Activated naive CD8-positive, alpha-beta T cell treated with anti-CD3 and anti-CD28 coated beads, Interleukin-2, amount 50 U/mL, for 16 hours (primary cell): Measurements from ENCODE around the gene MTHFR.

Experiments used
- DNase-seq: peaks from one replicate; pipeline ENCODE4 v3.0.0-alpha.2; 2020; ENCODE audit warnings: low read depth, low spot score

Gene MTHFR

DNA sequence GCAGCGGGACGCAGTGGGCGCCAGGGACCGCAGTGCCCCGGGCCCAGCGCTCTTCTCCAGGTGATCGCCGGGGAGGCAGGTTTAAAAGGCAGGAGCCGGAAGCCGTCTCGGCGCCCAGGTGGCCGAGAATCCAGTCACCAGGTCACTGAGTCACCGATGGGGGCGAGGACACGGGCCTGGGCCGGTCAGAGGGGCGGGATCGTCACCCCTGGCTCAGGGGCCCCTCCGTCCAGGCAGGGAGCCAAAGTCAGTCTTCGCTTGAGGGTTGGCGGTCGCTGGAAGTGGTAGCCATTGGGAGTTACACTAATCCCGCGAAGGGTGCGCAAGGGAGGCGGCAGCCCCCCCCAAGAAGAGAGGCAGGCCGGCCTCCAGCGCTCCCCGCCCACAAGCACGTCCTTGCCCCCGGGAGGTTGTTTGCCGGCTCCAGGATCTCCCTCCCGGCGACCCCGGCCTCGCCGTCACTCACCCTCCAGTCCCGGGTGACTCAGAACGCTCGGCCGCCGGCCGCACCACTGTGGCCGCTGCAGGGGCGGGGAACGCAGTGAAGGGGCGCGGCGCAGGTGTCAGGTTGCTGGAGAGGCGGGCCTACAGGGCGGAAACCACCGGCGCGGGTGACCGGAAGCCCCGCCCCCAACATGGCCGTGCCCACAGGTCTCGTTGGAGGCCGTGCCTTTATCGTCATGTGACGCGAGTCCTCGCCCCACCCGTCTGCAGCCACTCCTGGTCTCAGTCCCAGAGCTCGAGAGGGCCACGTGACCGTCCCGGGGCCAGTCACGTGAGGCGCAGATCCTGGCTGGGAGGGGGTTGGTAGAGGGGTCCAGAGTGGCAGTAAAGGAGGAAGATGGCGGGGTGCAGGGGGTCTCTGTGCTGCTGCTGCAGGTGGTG, at the start of gene MTHFR, which contains the start of gene CLCN6:
Gene MTHFR (minus strand): TSS at position 543 of the 885 bp plus-strand sequence. CDS start 2,848 bp downstream, outside the sequence.
Gene CLCN6 (plus strand): TSS at position 770 of the 885 bp plus-strand sequence. CDS start 72 bp downstream, at position 842.
- DNase-seq: peak; percentile 95

DNA sequence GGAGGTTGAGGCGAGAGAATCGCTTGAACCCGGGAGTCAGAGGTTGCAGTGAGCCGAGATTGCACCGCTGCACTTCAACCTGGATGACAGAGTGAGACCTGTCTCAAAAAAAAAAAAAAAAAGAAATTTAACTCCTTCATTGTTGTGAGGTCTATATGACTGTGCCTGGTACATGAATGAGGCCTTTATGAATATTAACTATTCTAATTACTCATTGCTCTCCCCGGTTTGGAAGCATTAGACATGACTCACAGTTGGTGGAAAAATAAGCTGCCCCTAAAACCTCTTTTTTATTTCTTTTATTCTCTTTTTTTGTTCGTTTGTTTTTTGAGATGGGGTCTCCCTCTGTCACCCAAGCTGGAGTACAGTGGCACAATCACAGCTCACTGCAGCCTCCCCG, 49.7 kb upstream of the MTHFR start:
- DNase-seq: no peak

DNA sequence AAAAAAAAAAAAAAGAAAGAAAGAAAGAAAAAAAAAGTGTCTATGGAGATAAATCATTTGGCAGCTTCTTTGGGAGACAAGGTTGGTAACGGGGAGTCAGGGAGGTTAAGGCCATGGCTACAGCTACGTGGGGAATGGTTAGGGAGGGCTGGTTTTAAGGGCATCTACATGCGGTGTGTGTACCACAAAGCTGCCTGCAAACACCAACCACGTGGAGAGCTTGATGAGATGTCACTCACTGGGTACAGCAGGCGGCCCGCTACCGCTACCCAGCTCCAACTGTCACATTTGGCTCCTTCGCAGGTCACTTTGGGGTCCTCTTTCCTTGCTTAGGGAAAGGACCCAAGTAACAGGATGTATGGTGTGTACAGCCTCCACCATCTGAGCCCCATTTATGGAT, 48.8 kb upstream of the MTHFR start:
- DNase-seq: no peak

DNA sequence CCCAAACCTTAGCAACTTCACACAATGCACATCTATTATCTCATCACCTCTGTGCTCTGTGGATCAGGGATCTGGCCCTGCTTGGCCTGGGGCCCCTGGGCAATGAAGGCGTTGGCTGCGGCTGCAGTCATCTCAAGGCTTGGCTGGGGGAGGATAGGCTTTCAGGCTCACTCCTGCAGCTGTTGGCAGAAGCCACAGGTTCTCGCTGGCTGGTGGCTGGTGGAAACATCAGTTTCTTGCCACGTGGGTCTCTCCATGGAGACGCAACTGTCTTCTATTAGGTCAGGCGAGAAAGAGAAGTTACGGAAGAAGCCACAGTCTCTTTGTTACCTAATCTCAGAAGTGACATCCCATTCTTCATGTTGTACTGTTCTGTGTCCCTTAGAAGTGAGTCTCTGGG, 45.4 kb upstream of the MTHFR start:
- DNase-seq: no peak

DNA sequence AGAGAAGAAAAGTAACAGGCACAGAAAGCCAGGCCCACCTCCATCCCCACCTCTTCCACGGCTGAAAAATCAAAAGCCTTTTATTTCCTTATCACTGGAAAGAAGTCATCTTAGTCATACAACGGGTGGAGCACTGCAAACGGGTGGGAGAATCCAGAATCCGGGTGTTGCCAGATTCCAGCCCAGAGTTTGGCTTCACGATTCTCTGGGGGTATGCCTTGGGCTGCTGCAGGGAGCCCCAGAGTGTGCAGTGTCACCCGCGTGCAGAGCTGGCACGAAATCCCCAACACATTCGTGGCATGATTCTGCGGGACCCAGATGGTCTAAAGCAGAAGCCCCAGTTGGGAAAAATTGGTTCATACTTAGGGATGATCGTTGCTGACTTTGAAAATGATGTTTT, 44.4 kb upstream of the MTHFR start:
- no peak for DNase-seq

DNA sequence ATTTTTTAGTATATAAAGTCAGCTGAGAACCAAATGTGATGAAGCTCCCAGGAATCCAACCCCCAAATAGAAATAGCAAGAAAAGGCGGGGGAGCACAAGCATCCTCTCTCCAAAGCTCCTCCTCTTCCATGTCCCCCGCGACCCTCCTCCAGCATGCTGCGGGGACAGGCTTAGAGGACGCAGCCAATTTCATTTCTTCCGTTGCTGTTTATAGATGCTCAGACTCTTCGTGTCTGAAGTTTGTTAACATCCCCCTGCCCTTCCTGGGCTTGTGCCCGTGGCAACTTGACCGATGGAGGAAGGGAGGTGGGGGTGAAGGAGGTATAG, 42.6 kb upstream of the MTHFR start:
- DNase-seq: no peak

DNA sequence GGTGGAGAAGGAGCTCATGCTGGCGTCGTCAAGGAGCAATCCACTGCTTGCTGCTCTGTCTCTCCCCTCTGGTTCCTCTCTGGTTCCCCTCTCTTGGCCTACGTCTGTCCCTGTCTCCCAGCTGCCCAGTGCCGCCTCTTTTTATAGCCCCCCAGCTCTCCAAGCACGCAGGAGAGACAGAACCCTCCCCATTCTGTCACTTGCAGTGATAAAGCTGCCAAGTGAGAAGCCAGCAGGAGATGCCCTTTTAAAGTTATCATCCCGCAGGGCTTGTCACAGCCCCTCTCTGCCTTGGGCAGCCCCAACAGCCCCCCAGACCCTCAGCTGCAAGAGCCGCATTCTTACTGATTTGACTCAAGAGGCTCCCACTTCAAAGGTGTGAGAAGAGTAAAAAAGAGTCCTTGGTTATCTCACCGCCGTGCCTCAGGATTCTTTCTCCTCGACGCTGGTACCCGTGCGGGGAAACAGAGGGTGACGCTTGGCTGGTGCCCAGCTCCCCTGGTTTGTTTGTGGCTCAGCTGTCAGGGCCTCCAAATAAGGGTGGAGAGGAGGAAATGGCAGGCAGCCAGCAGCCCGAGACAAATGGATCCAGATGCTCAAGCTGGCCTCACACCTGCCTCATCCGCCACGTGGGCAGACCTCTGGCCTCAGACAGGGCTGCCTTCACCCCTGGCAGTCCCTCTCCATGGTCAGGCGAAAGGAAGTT, 42.1 kb upstream of the MTHFR start, which contains the start of gene NPPA:
Gene NPPA (minus strand): TSS at position 117 of the 706 bp plus-strand sequence. CDS start 99 bp downstream, at position 18.
- DNase-seq: no peak

DNA sequence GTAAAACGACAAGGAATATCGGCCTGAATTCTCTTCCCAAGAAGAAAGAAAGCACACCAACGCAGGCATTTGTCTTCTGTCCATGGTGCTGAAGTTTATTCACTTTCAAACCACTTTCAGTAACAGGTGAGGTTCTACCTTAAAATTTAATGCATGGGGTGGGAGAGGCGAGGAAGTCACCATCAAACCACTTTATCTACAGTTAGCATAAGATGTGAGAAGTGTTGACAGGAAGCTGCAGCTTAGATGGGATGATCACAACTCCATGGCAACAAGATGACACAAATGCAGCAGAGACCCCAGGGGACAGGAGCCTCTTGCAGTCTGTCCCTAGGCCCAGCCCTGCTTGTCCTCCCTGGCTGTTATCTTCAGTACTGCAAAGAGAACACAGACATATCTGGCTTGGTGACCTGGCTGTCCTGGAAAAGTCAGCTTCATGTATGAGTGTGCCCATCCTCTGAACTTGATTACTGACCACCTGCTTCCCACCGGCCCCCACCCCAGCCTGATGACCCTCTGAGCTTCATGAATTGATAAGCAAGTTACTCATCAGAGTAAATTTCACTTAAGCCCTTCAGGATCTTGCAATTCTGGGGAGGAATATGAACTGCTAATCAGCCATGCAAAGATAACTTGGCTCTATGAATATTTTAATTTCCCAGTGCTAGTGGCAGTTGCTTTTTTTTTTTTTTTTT, 40.0 kb upstream of the MTHFR start:
- no peak for DNase-seq

DNA sequence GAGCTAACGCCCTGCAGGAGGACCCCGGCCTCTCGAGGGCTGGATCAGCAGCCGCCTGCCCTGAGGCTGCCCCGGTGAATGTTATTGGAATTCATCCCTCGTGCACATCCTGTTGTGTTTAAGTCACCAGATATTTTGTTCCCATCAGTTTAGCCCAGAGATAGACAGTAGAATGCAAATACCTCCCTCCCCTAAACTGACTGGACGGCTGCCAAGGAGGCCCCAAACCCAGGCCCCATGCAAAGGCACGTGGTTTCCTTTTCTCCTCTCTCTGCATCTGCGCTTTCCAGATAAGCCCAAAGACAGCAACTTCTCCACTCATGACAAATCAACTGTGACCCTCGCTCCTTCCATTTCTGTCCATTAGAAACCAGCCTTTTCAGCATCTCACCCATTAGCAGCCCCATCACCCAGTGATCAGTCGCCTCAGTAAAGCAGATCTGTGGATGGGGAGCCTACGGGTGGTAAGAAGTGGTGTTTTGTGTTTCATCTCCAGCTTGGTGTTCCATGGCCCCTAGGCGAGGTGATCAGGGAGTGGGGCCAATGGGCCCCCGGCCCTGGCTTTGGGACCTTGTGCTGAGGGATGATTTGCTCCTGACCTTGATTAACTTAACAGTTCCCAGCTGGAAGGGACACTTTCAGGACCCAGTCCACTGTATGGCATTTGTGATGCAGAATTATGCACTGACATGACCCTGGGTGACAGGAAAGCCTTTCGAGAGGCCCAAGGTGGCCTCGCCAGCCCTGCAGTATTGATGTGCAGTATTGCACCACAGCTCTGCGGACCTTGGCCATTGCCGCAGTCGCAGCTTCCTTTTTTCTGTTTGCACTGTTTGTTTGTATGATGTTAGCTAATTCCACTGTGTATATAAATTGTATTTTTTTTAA, 36.6 kb upstream of the MTHFR start:
- no peak for DNase-seq

DNA sequence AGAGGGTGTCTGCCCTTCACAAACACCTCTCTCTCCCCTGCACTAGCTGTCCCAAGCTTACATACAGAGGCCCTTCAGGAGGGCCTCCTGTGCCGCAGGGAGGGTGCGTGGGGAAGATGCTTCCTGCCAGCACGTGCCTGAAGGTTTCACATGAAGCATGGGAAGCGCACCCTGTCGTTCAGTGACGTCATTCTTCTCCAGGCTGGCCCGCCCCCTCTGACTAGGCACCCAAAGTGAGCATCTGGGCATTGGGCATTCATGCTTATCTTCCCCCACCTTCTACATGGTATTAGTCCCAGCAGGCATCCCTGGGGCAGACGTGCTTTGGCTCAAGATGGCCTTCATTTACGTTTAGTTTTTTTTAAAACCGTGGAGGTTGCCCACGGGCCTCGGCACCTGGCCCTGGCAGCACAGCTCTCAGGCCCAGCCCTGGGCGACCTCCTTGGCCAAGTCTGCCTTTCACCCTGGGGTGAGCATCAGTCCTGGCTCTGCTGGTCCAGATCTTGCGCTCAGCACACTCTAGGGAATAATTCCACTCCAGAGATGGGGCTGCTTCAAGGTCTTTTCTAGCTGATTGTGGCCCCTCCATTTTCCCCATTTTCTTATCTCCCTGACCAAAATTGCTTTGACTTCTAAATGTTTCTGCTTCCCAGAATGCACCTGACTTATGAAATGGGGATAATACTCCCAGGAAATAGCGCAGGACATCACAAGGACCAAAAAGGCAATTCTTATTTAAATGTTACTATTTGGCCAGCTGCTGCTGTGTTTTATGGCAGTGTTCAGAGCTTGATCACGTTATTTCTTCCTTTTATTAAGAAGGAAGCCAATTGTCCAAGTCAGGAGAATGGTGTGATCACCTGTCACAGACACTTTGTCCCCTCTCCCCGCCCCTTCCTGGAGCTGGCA, 35.7 kb upstream of the MTHFR start:
- DNase-seq: no peak

DNA sequence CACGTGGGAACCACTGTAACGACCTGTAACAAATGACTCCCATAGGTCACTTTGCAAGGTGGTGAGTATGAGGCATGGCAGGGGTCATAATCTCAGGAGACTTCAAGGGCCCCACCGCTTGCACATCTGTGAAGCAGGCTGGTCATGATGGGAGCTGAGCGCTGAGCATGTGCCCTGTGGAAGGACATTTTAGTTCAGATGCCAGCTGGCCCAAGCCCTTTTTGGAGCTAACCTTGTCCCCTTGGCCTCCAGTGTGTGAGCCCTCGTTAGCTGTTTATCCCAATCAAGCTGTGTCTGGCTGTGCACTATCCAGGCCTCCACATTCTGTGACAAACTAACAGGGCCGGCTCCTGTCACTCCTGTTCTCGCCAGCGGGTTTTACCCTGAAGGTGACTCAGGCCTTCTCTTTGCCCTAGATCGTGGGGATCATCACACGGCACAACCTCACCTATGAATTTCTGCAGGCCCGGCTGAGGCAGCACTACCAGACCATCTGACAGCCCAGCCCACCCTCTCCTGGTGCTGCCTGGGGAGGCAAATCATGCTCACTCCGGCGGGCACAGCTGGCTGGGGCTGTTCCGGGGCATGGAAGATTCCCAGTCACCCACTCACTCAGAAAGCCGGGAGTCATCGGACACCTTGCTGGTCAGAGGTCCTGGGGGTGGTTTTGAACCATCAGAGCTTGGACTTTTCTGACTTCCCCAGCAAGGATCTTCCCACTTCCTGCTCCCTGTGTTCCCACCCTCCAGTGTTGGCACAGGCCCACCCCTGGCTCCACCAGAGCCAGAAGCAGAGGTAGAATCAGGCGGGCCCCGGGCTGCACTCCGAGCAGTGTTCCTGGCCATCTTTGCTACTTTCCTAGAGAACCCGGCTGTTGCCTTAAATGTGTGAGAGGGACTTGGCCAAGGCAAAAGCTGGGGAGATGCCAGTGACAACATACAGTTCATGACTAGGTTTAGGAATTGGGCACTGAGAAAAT, 34.3 kb upstream of the MTHFR start:
- no peak for DNase-seq

DNA sequence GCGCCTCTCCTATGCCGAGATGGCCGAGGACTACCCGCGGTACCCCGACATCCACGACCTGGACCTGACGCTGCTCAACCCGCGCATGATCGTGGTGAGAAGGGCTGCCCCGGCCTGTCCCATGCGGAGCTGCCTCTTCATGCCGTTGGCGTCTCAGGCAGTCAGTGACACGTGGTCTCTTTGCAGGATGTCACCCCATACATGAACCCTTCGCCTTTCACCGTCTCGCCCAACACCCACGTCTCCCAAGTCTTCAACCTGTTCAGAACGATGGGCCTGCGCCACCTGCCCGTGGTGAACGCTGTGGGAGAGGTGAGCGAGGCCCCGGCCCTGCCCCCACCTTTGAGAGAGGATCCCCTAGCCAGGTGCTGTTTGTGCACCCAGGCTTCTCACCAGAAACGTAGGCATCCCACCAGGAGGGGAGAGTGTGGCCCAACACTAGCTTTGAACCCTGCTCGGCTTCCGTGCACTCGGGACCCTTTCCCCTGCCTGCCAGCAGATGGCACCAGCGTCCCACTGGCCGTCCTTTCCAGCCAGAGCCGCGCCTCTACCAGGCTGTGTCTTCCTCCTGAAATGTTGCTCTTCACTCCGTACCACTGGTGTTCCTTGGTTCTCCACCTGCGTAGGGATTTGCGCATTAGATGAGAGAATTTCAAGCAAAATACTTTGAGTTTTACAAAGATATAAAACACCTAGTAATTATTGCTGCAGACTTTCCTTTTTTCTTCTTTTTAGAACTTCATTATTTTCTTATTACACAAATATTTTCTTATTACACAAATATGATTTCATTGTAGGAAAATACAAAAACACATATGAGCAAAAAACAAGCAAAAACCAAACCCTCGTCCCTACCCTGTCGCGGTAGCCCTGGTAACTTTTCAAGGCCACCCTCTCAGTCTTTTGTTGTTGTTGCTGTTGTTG, 32.8 kb upstream of the MTHFR start:
- peak; percentile 53 for DNase-seq

DNA sequence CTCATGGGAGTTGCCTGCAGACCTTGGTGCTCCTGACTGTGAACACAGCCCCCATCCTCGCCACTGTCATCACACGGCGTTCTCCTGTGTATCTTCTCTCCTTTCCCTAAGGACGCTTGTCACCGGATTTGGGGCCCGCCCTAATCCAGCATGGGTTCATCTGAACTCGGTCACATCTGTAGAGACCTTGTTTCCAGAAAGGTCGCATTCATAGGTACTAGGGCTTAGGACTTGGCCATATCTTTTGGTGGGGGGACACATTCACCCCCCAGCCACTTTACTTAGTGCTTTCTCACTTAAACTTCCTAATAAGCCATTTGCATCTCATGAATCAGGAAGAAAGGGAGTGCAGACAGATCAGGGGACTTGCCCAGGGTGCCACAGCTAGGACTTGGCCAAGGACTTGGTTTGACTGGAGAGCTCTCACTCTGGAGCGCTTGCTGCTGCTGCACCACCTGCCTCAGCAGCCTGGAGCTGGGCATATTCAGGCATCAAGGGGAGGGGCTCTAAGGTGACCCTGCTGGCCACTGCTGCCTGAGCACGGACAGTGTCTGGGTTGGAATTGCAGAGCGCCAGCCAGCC, 32.1 kb upstream of the MTHFR start:
- DNase-seq: no peak

DNA sequence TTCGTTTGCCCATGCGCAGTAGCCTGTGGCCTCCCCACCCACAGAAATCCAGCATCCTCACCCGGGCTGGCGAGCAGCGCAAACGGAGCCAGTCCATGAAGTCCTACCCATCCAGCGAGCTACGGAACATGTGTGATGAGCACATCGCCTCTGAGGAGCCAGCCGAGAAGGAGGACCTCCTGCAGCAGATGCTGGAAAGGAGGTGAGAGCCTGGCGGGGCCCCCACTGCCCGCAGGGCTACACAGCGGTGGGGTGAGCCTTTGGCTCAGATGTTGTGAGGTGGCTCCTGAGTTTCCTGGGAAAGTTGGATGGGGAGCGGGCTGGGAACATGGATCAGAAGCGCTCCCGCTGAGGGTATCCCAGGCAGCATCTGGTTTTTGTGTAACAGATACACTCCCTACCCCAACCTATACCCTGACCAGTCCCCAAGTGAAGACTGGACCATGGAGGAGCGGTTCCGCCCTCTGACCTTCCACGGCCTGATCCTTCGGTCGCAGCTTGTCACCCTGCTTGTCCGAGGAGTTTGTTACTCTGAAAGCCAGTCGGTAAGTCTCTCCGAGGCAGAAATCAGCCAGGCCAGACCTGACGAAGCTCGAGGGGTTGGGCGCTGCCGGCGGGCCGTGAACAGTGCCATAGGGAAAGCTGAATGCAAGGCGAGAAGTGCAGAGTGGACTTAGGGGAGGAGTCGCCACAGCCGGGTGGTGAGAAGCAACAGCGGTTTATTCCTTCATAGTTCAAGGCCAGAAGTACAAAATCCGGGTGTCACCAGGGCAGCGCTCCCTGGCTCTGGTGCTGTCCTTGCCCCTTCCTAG, 31.4 kb upstream of the MTHFR start:
- DNase-seq: no peak

DNA sequence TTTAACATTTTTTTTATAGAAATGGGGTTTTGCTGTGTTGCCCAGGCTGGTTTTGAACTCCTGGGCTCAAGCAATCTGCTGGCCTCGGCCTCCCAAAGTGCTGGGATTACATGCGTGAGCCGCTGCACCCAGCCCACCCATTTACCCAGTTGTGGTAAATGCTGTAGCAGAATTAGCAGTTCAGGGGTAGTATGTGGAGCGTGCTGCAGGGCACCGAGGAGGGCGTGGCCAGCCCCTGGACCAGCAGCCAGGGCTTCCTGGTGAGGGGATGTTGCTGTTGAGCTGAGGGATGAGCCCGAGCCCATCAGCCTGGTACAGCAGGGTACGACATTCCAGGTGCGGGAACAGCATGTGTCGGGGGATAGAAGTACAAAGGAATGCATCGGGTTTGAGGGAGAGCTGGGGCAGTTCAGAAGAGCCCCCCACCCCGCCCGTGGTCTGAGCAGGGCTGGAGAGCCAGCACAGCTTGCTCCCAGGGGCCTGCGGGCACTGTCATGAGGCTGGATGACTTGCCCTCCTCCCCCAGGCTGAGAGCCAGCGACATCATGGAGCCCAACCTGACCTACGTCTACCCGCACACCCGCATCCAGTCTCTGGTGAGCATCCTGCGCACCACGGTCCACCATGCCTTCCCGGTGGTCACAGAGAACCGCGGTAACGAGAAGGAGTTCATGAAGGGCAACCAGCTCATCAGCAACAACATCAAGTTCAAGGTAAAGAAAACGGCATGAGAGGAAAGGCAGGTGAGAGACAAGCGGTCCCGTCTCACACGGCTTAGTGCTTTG, 29.9 kb upstream of the MTHFR start:
- no peak for DNase-seq

DNA sequence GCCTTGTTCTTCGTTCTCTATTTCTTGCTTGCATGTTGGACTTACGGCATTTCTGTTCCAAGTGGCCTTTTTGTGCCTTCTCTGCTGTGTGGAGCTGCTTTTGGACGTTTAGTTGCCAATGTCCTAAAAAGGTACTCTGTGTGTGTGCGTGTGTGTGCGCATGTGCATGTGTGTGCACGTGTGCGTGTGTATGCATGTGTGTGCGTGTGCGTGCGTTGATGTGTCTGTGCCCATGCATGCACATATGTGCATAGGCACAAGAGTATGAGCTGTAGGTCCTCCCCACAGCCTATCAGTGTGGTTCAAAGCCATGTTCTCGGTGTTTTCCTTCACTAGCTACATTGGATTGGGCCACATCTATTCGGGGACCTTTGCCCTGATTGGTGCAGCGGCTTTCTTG, 28.1 kb upstream of the MTHFR start:
- no peak for DNase-seq
